Activated CD8-positive, alpha-beta memory T cell treated with anti-CD3 and anti-CD28 coated beads for 4 hours (primary cell): Measurements from ENCODE around the gene EHD4.

Source experiments
- DNase-seq, 2 donors: peaks; one replicate each; pipeline ENCODE4 v3.0.0-alpha.2; 2020; ENCODE audit warnings: low read depth in 2 of 2

The EHD4 gene

GRCh38 chr15:41936649-41937567, 35.4 kb downstream of the EHD4 start:
- DNase-seq: peak; percentile 40 to 65

GRCh38 chr15:41936155-41936554, 36.2 kb downstream of the EHD4 start:
- no peak for DNase-seq

- DNase-seq: no peak
These were observed 36.8 kb downstream of the EHD4 start for GRCh38 chr15:41935566-41936020.

- peak; percentile 34 to 54 for DNase-seq
These were observed 37.5 kb downstream of the EHD4 start for GRCh38 chr15:41934843-41935242.

GRCh38 chr15:41933771-41934170, 38.6 kb downstream of the EHD4 start:
- DNase-seq: no peak

- DNase-seq: no peak
These were observed 39.0 kb downstream of the EHD4 start for GRCh38 chr15:41933326-41933725.

GRCh38 chr15:41932511-41933289, 39.7 kb downstream of the EHD4 start:
- no peak for DNase-seq

- no peak for DNase-seq
These were observed 40.3 kb downstream of the EHD4 start for GRCh38 chr15:41932101-41932500.

- DNase-seq: no peak
These were observed 41.5 kb downstream of the EHD4 start for GRCh38 chr15:41930867-41931222.

- DNase-seq: no peak
These were observed 42.0 kb downstream of the EHD4 start for GRCh38 chr15:41930221-41930866.

GRCh38 chr15:41928637-41929620, 43.4 kb downstream of the EHD4 start:
- no peak for DNase-seq

- DNase-seq: no peak
These were observed 44.3 kb downstream of the EHD4 start for GRCh38 chr15:41928100-41928499.

- no peak for DNase-seq
These were observed 44.8 kb downstream of the EHD4 start for GRCh38 chr15:41927536-41927935.

GRCh38 chr15:41926185-41927056, 45.9 kb downstream of the EHD4 start:
- no peak for DNase-seq

- no peak for DNase-seq
These were observed 47.2 kb downstream of the EHD4 start for GRCh38 chr15:41925086-41925608.

- DNase-seq: no peak
These were observed 48.9 kb downstream of the EHD4 start for GRCh38 chr15:41923401-41923997.

- DNase-seq: no peak
These were observed 50.0 kb downstream of the EHD4 start for GRCh38 chr15:41922353-41922752.

- no peak for DNase-seq
These were observed 50.7 kb downstream of the EHD4 start for GRCh38 chr15:41921639-41922038.

- no peak for DNase-seq
These were observed 51.2 kb downstream of the EHD4 start for GRCh38 chr15:41921167-41921566.
